HFFc6 (cell line): Measurements from ENCODE around the gene GLB1L2. TPM values are rescaled to one million over a fixed set of nuclear protein-coding genes. Genes with fewer than 3 reads are reported as not detected.

Source experiments
- DNase-seq: peaks from one replicate; pipeline ENCODE4 v3.0.0-alpha.2; 2018
- H3K27ac Mint-ChIP-seq: 2 replicates; pipeline ENCODE4 v1.8.0; 2020; ENCODE audit warnings: mild to moderate bottlenecking, mixed read lengths
- H3K27me3 Mint-ChIP-seq: 2 replicates; pipeline ENCODE4 v1.8.0; 2021; ENCODE audit warnings: mild to moderate bottlenecking, moderate library complexity, mixed read lengths; ENCODE audit not compliant: insufficient read depth
- H3K36me3 Mint-ChIP-seq: 2 replicates; pipeline ENCODE4 v1.8.0; 2021; ENCODE audit warnings: low read depth, mixed read lengths
- H3K4me1 Mint-ChIP-seq: 2 replicates; pipeline ENCODE4 v1.8.0; 2020; ENCODE audit warnings: low read depth, mixed read lengths
- H3K4me3 Mint-ChIP-seq: 2 replicates; pipeline ENCODE4 v1.8.0; 2020; ENCODE audit warnings: mild to moderate bottlenecking, moderate library complexity, mixed read lengths
- H3K9me3 Mint-ChIP-seq: 2 replicates; pipeline ENCODE4 v1.8.0; 2020; ENCODE audit warnings: mild to moderate bottlenecking, mixed read lengths
- CTCF ChIP-seq: fragments of 200-600 bp; sonication (generic); IDR thresholded peaks from 2 replicates; pipeline ENCODE4 v1.5.0; 2021; ENCODE audit warnings: antibody characterized with exemption, mild to moderate bottlenecking
- total RNA-seq, 6 experiments: library from RNA; stranded (reverse); fragmentation: NEBNext Ultra II Directional; extraction: Animal tissue kit (Norgen Biotek cat#: 25700); gene quantifications; 2 replicates in 1 of 6; 3 replicates in 5 of 6; pipeline ENCODE4 v1.2.3, GENCODE V29; 2021

The GLB1L2 gene
- total RNA-seq, 6 experiments from 2014 or later = not detected

- H3K27me3 Mint-ChIP-seq = peaks cover 4% of the 10 kb centered on the region
- H3K4me3 Mint-ChIP-seq = no peak overlapping the region
- no peaks in the 10 kb centered on the region for H3K4me1 Mint-ChIP-seq
- TF ChIP-seq CTCF = no peak
- peaks cover 26% of the 10 kb centered on the region for H3K9me3 Mint-ChIP-seq
- H3K27ac Mint-ChIP-seq = no peak overlapping the region
- no peaks in the 10 kb centered on the region; the same call in 1 of the 2 replicates for H3K36me3 Mint-ChIP-seq
- no peak for DNase-seq
Measured at GRCh38 chr11:134337051-134337450, 5.3 kb downstream of the GLB1L2 start.

- H3K27me3 Mint-ChIP-seq = no peaks in the 10 kb centered on the region; the same call in none of the 2 replicates
- peaks cover 21% of the 10 kb centered on the region for H3K9me3 Mint-ChIP-seq
- no peak overlapping the region for H3K4me3 Mint-ChIP-seq
- H3K36me3 Mint-ChIP-seq = no peaks in the 10 kb centered on the region; the same call in 1 of the 2 replicates
- H3K27ac Mint-ChIP-seq = no peak overlapping the region
- no peaks in the 10 kb centered on the region for H3K4me1 Mint-ChIP-seq
- no peak for DNase-seq
- no peak for TF ChIP-seq CTCF
Measured at GRCh38 chr11:134338068-134338467, 6.3 kb downstream of the GLB1L2 start.

- Mint-ChIP-seq H3K36me3 (no peaks in the 10 kb centered on the region; the same call in 1 of the 2 replicates), H3K27ac (no peak overlapping the region), H3K9me3 (peaks cover 24% of the 10 kb centered on the region), H3K27me3 (no peaks in the 10 kb centered on the region; the same call in 1 of the 2 replicates), H3K4me3 (no peak overlapping the region), H3K4me1 (no peaks in the 10 kb centered on the region)
- DNase-seq = no peak
- TF ChIP-seq CTCF = no peak
Measured at GRCh38 chr11:134338654-134339053, 6.9 kb downstream of the GLB1L2 start.

- DNase-seq = no peak
- no peak overlapping the region for H3K27ac Mint-ChIP-seq
- no peaks in the 10 kb centered on the region; the same call in 1 of the 2 replicates for H3K36me3 Mint-ChIP-seq
- no peak overlapping the region for H3K4me3 Mint-ChIP-seq
- no peaks in the 10 kb centered on the region; the same call in 1 of the 2 replicates for H3K27me3 Mint-ChIP-seq
- H3K4me1 Mint-ChIP-seq = no peaks in the 10 kb centered on the region
- peaks cover 26% of the 10 kb centered on the region for H3K9me3 Mint-ChIP-seq
- no peak for TF ChIP-seq CTCF
Measured at GRCh38 chr11:134339756-134340155, 8.0 kb downstream of the GLB1L2 start.

- no peaks in the 10 kb centered on the region; the same call in 1 of the 2 replicates for H3K27me3 Mint-ChIP-seq
- no peak for DNase-seq
- H3K9me3 Mint-ChIP-seq = peaks cover 26% of the 10 kb centered on the region
- H3K4me1 Mint-ChIP-seq = no peaks in the 10 kb centered on the region
- no peaks in the 10 kb centered on the region; the same call in 1 of the 2 replicates for H3K36me3 Mint-ChIP-seq
- no peak overlapping the region for H3K27ac Mint-ChIP-seq
- no peak for TF ChIP-seq CTCF
- H3K4me3 Mint-ChIP-seq = no peak overlapping the region
Measured at GRCh38 chr11:134340354-134340964, 8.7 kb downstream of the GLB1L2 start.
